Measurements from ENCODE around the gene CELA2A. TPM values are rescaled to one million over a fixed set of nuclear protein-coding genes. Genes with fewer than 3 reads are reported as not detected.

Gene CELA2A
- total and polyA plus RNA-seq, 2 donors (not counting 3 experiments of a cell fraction or from before 2014, with no cell fraction given): not detected

DNA sequence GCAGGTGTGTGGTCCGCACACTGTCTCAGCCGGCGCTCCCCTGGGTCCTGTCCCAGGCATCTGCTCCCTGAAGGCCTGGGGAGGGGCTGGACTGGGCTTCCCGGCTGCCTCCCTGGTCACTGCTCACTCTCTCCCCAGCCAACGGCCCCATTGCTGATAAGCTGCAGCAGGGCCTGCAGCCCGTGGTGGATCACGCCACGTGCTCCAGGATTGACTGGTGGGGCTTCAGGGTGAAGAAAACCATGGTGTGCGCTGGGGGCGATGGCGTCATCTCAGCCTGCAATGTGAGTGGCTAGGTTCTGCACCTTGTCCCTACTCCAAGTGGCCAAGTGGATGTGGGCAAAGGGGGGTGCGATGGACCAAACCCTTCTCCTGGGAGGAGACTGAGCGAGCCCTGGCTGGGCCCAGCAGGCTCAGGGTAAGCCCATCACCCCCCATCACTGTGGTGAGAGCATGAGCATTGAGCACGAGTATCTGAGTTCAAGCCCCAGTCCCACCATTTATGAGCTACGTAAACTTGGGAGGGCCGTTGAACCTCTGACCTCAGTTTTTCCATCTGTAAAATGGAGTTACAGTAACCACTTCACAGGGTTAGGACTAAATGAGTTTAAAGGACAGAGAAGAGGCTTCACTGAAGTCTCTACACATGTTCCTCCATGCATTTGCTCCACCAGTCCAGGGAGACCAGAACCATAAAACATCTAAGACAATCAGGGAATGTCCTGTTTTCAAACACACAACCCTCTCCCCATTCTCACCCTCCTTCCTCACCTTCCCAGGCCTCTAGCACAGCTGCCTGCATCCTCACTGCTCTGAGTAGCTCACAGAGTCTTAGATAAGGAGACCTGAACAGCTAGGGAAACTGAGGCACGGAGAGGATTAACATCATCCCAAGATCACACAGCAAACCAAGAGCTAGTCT, 11.8 kb upstream of the CELA2A start:
- H3K79me2 ChIP-seq (ENCODE audit: control insufficient read depth, insufficient read depth, low read length): no peaks in the 10 kb centered on the region
- no TSS peak for BruUV-seq (replicated peaks)
- H3K4me3 ChIP-seq (replicated peaks in 1 of 3; ENCODE audit: insufficient read depth in 1 of 3, low read depth in 1 of 3, low read length in 3 of 3): no peak overlapping the region
- FAIRE-seq (no peak), DNase-seq (ENCODE audit: low read depth, low spot score) (no peak)
- H3K27ac ChIP-seq (ENCODE audit: insufficient read depth, low read depth, low read length): no peak overlapping the region
- CTCF ChIA-PET: interaction anchor here (1.9 kb wide), 1 partner anchor 13 kb away, joined by 13 read pairs; no protein-coding TSS in a partner anchor
- no peaks in the 10 kb centered on the region for H3K9me3 ChIP-seq (replicated peaks; ENCODE audit: control insufficient read depth, insufficient read depth, low read length)
- POLR2A ChIA-PET: interaction anchor here (0.5 kb wide), 1 partner anchor 24 kb away, joined by 4 read pairs; no protein-coding TSS in a partner anchor
- peaks cover 0 to 2% of the 10 kb centered on the region in 2 experiments for H3K27me3 ChIP-seq (ENCODE audit: control insufficient read depth in 2 of 2, insufficient read depth in 2 of 2, low read length in 2 of 2)
- no peak overlapping the region for H3K4me2 ChIP-seq (ENCODE audit: insufficient read depth, low read length)
- no peak overlapping the region for H2AFZ ChIP-seq (ENCODE audit: low read depth, low read length)
- dilution Hi-C loops (cut with MboI; ENCODE audit: extremely low pct_ligation_motif_present, low sequenced_read_pairs): no loop called here
- H3K4me1 ChIP-seq (ENCODE audit: control insufficient read depth, extremely low read depth, insufficient read depth, low read length): no peaks in the 10 kb centered on the region
- intact Hi-C loops (cut with micrococcal nuclease): no loop called here
- no peaks in the 10 kb centered on the region for H3K9me1 ChIP-seq (replicated peaks; ENCODE audit: control insufficient read depth, extremely low read depth, insufficient read depth, low read length)
- H3K36me3 ChIP-seq (ENCODE audit: control insufficient read depth in 2 of 2, extremely low read depth in 1 of 2, insufficient read depth in 2 of 2, low read length in 2 of 2): no peaks in the 10 kb centered on the region
- no peak for TF ChIP-seq FOS (IDR thresholded peaks at IDR 0.05; ENCODE audit: borderline replicate concordance, insufficient read depth, low read length)
- TF ChIP-seq JUN (IDR thresholded peaks at IDR 0.05; ENCODE audit: borderline replicate concordance, insufficient read depth, insufficient read length, low read depth): no peak
- TF ChIP-seq, protein P1, sequence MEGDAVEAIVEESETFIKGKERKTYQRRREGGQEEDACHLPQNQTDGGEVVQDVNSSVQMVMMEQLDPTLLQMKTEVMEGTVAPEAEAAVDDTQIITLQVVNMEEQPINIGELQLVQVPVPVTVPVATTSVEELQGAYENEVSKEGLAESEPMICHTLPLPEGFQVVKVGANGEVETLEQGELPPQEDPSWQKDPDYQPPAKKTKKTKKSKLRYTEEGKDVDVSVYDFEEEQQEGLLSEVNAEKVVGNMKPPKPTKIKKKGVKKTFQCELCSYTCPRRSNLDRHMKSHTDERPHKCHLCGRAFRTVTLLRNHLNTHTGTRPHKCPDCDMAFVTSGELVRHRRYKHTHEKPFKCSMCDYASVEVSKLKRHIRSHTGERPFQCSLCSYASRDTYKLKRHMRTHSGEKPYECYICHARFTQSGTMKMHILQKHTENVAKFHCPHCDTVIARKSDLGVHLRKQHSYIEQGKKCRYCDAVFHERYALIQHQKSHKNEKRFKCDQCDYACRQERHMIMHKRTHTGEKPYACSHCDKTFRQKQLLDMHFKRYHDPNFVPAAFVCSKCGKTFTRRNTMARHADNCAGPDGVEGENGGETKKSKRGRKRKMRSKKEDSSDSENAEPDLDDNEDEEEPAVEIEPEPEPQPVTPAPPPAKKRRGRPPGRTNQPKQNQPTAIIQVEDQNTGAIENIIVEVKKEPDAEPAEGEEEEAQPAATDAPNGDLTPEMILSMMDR (IDR thresholded peaks at IDR 0.05; ENCODE audit: extremely low read depth in 1 of 2, insufficient read depth in 1 of 2, low read depth in 1 of 2, low read length in 2 of 2): no peak
- H3K9ac ChIP-seq (replicated peaks; ENCODE audit: extremely low read depth, insufficient read depth, low read length): no peak overlapping the region
- H4K20me1 ChIP-seq (replicated peaks; ENCODE audit: control insufficient read depth, extremely low read depth, insufficient read depth, low read length): no peaks in the 10 kb centered on the region

Data from endothelial cell of umbilical vein (primary cell).